Activated CD4-positive, CD25-positive, alpha-beta regulatory T cell treated with anti-CD3 and anti-CD28 coated beads, Interleukin-2, amount 50 U/mL, for 24 hours (primary cell): ENCODE results near the gene PTPRG.

ENCODE experiments used
- ATAC-seq, 2 donors: fragments of 150-1000 bp; cut with Tn5 transposase; one replicate each; pipeline ENCODE4 v1.10.0; 2021; ENCODE audit warnings: mild to moderate bottlenecking in 1 of 2, moderate library complexity in 1 of 2

Gene PTPRG

DNA sequence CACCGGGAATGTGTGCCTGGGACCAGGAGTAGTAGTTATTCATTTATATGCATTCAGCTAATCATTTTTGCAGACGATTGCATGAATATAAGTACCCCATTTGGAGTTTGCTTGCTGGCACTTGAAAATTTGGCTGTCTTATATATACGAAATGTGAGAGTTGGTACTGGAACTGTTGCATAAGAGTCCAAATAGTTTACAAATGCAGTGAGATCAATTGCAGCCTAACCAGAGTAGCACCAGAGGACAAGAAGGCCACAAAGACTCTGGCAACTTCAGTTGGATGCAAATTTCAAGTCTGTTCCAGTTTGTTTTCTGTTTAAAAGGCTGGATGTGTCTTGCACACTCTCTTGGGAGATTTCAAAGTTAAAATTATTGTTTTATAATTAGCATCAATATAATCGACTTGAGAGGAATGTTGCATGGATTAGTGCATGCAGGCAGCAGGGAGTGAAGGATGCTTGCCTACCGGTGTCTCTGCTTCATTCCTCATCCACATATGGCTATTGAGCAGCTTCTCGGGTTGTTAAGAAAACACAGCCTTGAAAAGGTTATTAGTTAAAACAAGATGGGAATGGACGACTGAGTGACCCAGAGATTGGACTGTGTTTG, 213.0 kb downstream of the PTPRG start:
- ATAC-seq = no peak

DNA sequence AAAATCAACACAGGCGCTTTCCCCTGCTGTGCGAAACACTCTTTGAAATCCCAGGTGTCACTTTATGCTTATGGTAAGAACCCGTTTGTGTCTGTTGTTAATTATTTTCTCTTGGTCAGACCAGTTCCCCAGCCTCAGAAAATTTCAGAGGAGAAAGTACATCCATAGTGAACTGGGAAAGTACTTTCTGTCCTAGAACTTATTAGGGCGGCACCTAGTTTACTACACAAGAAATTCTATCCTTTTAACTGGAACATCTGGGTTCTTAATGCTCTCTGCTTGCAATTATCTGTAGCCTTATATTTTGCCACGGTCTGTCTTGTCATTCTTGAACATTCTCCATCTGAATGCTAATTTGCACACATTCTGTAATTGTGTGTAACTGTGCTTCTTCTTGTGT, 215.0 kb downstream of the PTPRG start:
- no peak for ATAC-seq

DNA sequence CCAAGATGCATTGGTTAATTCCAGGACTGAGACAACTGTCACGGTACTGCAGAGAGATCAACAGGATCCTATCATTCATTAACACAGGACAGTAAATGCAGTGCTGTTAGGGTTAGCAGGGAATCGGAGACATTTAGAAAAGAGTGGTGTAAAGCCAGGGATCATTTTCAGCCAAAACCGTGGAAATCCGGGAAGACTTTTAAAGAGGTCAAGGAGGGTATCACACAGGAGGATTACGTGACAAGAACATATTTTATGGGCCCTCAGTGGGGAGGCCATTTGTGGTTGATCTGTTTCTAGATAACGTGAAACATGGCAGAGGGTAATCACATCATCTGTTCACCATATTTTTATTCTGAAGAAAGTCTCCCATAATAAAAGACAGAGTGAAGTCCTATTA, 216.1 kb downstream of the PTPRG start:
- ATAC-seq = no peak

DNA sequence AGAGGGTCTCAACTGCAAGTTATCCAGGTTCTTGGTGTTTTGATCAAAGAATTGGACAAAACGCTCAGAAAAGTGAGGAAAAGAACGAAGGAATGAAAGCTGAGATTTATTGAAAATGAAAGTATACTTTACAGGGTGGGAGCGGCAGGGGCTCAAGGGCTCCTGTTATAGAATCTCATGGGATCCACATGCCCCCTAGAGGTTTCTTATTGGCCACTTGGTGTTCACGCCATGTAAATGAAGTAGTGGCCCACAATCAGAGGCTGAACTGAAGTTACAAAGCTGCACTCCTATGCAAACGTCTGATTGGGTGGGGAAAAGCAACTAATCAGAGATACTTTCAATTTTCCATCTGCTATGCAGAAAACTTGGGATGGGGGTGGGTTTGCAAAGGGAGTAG, 216.7 kb downstream of the PTPRG start:
- ATAC-seq = no peak

DNA sequence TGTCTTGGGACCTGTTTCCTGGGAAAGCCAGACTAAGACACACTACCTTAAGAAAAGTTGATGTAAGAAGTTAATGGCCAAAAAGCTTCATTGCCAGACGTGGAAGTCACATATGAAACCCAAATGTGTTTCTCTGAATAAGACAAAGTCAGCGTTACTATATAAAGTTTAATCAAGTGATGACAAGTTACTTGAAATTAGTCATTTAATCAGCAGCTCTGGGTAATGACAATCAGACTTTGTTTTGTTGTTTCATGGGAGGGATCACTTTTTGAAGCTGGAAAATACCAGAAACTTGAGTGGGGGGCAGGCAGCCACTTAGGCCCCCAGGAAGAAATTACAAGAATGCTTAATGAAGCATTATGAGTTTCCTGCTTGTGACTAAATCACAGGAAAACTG, 218.6 kb downstream of the PTPRG start:
- no peak for ATAC-seq

DNA sequence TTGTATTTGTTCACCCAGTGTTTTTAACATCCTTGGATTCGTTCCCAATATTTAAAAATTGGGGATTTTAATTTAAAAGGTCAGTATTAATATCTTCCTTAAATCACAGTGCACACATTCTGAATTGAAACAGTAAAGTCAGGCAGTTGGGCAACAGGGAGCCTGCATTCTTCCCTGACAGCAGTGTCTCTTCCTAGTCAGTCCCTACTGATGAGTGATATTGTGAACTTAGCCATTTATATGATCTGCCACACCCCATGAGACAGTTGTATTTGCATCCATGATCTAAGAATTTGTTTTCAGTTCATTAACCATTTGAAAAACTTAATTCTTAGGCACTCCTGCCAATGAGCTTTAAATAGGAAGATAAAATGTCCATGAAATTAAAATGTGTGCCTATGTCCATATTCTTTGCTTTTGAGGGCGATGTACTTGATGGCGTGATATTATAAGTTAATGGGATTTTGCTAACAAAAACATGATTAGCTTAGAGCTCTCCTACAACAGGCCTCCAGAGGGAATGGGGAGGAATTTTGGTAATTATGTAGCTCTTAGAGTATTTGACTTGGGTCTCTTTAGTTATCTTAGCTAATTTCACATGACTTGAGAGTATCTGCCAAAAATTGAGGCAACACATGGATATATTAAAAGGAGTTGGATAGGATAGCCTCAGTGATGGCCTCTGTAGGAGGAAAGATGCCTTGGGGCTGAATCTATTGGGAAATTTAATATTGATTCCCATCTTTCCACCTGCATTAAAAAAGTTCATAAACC, 219.3 kb downstream of the PTPRG start:
- ATAC-seq = no peak

DNA sequence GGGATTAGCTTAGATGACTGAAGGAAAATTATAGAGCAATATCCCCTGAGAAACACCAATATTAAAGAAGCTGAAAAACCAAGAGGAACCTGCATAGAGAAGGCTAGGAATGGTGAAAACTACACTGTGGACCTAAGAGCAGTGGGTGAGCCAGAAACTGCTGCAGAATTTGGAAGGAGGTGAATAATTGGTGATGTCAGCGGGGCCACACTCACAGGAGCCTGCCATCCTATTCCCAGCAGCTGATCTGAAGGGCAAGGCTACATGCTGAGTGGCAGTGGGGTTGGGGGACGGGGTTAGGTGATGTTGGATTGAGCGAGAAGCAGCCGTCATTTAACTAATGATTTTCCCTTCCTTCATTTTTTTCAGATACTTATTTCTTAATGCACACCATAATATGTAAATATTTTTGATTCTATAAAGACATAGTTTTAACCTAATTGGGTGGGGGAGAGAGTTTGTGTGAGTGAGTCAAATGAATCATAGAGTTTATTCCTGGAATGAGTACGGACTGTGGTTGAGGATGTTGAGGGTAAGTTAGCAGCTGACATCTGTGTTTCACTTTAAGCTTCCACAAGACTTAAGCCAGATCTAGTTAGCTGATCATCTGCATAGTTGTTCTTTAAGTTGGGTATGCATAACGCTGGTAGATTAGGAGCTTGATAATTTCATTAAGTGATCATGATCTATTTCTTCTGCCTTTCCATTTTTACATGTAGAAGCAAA, 222.8 kb downstream of the PTPRG start:
- ATAC-seq = no peak

DNA sequence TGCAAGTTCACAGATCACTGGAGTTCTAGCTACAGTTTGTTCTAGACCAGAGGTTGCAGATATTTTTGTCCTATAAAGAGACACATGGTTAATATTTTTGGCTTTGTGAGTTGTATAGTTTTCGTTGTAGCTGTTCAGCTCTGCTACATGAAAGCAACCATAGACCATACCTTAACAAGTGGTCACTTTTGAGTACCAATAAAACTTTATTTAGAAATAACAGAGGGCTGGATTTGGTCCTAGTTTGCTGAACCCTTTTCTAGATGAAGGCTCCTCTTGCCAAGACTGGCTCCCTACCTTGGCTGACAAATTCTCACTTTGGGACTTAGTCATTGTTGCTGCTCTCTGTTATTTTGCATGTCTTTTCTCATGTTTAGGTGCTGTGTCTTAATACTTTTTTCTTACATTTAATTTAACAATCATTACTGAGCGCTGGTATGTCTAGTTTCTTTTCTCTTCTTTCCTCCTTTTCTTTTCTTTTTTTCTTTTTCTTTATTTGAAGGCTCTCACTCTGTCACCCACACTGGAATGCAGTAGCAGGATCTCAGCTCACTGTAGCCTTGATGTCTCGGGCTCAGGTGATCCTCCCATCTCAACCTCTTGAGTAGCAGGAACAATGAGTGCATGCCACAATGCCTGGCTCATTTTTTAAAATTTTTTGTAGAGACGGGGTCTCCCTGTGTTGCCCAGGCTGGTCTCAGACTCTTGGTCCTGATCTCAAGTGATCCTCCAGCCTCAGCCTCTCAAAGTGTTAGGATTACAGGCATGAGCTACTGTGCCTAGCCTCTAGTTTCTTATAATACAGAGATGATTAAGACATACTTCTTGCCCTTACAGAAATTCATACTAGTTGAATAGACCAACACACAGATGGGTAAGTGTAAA, 227.5 kb downstream of the PTPRG start:
- ATAC-seq = no peak

DNA sequence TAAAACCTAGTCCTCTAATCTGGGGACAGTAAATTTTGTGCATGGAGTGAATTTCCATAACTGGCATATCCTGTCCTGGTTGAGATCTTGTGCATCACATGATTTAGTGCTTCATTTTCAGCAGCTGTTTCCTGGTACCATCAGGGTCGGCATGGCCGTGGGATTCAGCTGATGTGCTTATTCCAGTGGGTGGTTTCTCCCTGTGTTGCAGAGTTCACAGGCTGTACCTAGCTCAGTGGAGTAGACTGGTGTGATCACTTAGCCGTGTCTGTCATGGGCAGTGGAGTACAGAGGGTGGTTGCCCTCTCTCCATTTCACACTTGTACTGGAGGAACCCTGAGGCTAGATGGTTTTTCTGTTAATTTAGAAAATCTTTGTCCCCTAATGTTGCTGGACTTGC, 228.5 kb downstream of the PTPRG start:
- ATAC-seq = no peak

DNA sequence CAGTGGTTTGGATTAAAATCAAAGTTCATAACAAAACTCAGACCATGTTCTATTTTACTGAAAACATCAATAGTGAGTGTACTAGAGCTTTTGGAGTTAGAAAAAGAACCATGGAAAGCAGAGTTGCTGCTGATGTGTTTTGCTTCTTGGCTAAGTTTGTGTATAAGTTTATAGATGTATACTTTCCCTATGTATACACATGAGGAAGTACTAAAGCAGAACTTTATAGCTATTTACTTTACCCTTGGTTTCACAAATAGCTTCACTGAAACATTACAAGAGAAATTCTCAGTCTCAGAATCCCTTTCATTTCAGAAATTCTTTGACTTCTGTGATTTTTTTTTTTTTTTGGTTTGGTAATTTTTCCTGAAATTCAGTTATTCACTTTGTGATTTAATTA, 229.0 kb downstream of the PTPRG start:
- no peak for ATAC-seq

DNA sequence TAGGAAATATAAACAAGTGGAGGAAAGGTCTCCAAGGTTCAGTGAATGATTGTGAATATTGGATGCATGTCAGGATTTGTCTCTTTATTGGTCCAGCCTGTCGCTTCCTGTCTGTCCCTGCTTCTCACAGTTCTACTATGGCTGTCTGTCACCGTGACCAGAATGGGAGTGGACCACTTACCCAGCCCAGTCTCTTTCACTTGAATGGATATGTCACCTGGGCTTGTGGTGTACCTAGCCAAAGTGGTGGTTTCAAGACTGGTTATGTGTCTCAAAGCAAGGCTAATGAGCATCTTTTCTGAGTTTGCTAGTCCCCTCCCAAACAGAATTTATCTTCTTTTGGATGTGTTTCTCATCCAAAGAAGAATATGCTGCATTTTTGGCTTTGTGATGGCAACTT, 231.7 kb downstream of the PTPRG start:
- no peak for ATAC-seq

DNA sequence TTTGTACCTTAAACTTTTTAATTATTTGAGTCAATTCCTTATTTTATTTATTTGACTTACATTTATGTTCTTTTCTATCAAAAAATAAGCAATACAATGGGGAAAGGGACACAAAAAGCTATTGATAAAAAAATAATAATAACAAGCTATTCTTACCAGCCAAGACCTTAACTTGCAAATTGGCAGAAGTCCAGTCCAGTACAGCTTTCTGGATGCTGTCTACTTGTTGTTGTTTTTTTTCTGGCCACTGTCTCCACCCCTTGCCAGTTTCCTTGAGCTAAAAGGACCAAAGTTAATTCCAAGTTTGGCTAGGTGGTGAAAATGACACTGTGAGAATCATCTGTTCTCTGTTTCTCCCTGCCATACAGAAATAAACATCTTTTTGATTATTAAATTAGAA, 232.2 kb downstream of the PTPRG start:
- no peak for ATAC-seq

DNA sequence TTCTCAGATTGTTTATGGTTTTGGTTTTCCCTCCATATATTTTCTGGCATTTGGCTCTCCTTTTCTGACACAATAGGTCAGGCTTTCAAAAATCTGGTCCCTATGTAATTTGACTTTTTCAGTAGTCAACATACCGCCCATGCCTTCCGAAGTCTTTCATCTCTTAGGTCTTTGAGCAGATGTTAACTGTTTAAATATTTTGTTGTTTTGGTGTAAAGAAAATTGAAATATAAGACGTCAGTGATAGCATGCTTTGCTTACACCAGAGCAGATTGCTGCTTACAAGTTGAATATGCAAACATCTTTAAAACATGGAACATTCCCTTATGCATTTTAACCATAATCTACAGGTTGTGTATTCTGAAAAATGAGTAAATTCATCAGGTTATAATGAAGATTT, 233.0 kb downstream of the PTPRG start:
- no peak for ATAC-seq

DNA sequence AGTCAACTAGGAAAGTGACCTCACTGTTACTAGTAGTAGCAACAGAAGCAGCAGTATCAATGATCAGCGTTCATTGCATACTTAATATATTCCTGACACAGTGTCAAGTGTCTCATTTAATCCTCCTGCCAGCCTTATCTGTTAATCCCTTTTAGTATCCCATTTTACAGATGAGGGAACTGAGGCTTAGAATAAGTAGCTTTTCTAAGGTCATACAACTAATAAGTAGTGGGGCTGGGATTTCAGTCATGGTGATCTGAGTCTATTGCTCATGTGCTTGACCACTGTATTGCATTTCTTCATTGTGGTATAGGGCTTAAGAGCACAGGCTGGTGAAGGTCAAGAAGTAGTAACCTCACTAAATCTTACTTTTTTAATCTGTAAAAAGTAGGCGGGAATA, 233.6 kb downstream of the PTPRG start:
- no peak for ATAC-seq

DNA sequence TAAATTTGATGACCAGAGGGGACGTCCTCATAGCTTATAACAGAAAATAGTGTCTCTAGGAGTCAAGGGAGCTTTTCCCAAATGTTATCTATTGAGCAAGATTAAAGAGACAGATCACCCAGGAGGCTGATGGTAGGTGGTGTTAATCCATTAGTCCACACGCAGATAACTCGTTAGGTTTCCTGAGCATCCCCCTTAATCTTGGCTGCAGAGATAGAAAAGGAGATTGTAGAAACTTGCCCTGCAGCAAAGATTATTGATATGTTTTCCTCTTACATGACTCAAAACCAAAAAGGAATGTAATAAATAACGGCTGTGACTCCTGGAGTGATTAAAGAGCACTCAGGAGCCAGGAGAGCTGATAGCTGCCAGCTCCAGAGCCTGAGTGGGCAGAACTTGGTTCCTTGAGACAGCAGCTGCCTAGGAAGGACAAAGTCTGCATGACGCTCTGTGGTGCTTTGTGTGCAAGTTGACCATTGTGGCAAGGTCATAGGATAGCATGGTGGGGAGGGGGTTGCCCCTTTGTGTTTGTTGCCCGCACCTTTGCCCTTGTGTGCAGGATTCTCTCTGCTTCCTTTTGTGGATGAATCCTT, 234.8 kb downstream of the PTPRG start:
- ATAC-seq = no peak

DNA sequence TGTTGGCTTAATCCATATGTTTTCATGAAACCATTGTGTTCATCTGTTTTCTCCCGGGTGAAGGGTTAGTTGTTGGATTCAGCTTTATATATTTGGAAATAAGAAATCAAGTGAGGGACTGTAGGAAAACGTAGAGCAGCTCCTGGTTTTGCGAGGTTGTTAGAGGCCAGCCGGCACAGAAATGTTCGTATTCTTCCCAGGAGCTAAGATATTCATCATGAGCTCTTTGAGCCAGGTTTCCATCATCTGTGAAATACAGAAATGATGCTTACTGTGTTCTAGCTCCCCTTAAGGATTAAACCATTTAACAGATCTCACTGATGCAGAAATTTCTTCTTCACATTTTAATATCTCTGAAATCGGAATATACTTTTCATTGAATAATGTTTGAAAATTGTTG, 235.5 kb downstream of the PTPRG start:
- ATAC-seq = no peak

DNA sequence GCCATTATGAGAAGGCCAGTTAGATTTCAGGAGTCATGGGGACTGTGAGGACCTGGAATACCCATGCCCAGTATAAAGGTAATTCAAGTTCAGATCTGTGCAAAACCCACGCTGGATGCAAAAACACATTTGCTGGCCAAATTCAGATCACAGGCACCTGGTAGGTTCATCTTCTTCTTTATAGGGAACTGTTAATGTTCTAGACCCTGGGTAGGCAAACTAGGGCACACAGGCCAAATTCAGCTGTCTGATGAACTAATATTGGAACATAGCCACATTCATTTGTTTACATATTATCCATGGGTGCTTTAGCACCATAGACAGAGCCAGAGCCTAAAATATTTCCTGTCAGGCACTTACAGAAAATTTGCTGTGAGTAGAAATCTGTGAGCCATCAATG, 241.4 kb downstream of the PTPRG start:
- ATAC-seq = no peak

DNA sequence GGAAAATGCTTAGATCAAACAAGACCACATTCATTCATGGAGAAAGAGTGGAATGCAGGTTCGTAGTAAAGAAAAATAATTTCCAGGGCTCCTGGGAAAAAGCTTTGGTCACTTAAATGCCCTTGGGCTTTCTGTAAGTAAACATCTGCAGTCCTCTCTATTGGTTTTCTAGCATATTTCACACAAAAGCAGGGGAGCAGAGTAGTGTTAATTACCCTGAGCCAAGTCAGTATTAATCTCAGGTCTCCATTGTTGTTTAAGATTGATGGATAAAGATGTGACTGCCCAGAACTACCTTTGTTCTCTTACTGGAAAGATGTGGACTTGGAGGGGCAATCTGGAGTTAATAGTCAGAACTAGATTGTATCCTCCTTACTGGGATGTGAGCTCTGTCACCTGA, 242.6 kb downstream of the PTPRG start:
- no peak for ATAC-seq

DNA sequence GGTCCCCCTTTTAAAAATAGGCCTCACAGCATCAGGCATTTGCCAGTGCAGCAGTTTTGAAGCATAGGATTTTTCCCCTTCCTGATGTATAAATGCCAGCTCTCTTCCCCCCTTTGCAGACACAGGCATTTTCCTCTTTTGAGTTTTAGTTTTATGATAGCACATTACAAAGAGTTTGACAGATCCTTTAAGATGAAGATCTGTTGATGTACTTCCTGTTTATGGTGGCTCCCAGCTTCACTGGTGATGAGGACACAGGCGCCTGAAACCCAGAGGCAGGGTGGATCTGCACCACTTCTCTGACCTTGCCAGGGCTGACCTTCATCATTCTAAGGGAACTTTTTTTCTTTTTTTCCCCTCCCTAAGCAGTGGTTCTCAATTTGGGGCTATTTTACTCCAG, 243.4 kb downstream of the PTPRG start:
- ATAC-seq = no peak

DNA sequence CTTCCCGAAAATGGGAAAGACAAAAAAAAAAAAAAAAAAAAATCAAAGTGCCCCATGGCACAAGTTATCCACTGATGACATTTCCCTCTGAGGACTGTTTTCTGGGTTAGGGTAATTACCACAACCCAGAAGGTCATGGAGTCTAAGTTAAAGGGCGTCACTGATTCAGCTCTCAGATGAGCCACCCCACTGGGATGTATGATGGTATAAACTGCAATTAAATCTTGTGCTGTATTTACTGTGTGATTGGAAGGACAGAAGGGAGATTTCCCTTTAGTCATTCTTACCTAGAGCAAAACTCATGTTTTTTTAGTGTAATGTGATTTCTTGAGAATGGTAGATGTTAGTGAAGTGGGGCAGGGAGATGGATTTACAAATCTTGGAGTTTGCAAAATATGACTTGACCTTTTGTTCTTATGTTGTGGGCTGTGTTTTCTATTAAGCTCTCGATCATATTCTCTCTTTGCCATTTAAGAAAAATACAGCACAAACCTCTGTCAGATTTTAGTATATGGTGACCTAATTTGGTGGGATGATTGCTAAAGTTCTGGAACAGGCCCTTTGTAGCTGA, 244.2 kb downstream of the PTPRG start:
- ATAC-seq = no peak

DNA sequence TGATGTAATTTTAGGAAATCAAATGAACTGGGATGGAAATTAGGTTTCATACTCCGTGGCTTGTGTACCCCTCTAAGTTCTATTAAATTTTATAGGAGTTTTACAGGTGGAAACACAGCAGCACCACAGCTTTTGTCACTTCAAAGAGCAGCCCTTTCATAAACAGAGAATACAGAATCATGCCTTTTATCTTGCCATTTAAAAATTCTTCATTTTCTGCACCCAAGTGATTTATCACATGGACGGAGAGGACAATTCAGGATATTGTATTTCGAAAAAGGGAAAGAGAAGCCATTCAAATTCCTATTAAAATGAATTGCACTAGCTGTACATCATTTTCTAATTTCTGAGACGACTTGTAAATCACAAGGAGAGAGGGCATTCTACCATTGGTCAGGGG, 245.4 kb downstream of the PTPRG start:
- no peak for ATAC-seq

DNA sequence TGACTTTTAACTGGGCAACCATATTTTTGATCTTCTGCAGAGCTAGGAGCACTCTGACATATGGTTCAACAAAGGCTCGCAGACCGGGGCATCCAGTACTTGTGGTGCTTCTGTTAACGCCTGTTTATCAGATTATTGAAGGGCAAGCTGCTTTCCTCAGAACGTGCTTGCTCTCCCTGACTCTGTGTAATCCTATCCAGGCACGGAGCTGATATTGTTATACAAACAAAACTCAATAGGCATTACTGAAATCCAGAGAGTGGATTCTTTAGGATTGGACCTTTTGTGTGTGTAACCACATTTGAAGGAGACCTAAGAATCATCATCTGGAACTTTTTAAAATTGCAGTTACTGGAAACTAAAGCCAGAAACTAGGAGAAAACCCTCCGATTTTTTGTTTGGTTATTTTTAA, 246.5 kb downstream of the PTPRG start:
- no peak for ATAC-seq
